ENCODE measurements around the gene CXCL1.

The CXCL1 gene

DNA sequence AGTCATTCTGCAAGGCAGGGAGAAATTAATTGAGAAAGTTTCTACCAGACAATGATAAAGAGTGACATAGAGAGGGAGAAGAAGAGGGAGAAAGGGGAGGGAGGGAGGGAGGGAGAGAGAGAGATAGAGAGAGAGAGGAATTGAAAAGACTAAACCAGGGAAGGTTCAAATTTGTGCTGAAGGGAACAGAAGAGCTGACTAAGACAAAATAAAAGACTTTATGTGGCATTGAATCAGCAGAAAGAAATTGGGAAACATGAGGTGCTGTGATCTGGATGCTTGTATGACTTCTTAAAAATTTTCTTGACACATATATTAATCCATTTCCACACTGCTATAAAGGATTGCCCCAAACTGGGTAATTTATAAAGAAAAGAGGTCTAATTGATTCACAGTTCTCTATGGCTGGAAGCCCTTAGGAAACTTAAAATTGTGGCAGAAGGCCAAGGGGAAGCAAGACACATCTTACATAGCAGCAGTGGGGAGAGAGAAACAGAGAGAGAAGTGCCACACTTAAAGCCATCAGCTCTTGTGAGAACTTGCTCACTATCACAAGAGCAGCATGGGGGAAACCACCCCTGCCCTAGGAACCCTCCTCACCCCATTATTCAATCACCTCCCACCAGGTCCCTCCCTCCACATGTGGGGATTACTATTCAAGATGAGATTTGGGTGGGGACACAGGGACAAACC, 46.2 kb upstream of the CXCL1 start:
- Histone ChIP-seq H3K4me1 (ENCODE audit: insufficient read depth, low read length) (peaks cover 6% of the 10 kb centered on the region), H3K4me2 (ENCODE audit: insufficient read depth, low read length) (no peak overlapping the region), H3K27me3 (ENCODE audit: insufficient read depth, low read length, poor library complexity) (no peaks in the 10 kb centered on the region), H3K9ac (ENCODE audit: low read depth, low read length) (no peak overlapping the region), H3K9me3 (ENCODE audit: insufficient read depth, low read length, severe bottlenecking) (peaks cover 7% of the 10 kb centered on the region), H3K4me3 (ENCODE audit: low read depth in 1 of 2, low read length in 2 of 2) (no peak overlapping the region), H3K36me3 (ENCODE audit: insufficient read depth, low read length) (no peaks in the 10 kb centered on the region), H2AFZ (ENCODE audit: low read depth, low read length) (no peak overlapping the region), H3K27ac (ENCODE audit: low read length) (no peak overlapping the region), H4K20me1 (ENCODE audit: insufficient read depth, low read length) (no peaks in the 10 kb centered on the region), H3K79me2 (ENCODE audit: insufficient read depth, low read length) (no peaks in the 10 kb centered on the region)
- no peak for DNase-seq
- no peak for TF ChIP-seq EZH2 (IDR thresholded peaks at IDR 0.05; ENCODE audit: borderline replicate concordance, low read depth, low read length, severe bottlenecking)
- TF ChIP-seq, protein P1, sequence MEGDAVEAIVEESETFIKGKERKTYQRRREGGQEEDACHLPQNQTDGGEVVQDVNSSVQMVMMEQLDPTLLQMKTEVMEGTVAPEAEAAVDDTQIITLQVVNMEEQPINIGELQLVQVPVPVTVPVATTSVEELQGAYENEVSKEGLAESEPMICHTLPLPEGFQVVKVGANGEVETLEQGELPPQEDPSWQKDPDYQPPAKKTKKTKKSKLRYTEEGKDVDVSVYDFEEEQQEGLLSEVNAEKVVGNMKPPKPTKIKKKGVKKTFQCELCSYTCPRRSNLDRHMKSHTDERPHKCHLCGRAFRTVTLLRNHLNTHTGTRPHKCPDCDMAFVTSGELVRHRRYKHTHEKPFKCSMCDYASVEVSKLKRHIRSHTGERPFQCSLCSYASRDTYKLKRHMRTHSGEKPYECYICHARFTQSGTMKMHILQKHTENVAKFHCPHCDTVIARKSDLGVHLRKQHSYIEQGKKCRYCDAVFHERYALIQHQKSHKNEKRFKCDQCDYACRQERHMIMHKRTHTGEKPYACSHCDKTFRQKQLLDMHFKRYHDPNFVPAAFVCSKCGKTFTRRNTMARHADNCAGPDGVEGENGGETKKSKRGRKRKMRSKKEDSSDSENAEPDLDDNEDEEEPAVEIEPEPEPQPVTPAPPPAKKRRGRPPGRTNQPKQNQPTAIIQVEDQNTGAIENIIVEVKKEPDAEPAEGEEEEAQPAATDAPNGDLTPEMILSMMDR (IDR thresholded peaks at IDR 0.05; ENCODE audit: borderline replicate concordance, extremely low read depth, low read length, poor library complexity, severe bottlenecking): no peak
- ATAC-seq (ENCODE audit: insufficient read depth, low read depth): no peak

DNA sequence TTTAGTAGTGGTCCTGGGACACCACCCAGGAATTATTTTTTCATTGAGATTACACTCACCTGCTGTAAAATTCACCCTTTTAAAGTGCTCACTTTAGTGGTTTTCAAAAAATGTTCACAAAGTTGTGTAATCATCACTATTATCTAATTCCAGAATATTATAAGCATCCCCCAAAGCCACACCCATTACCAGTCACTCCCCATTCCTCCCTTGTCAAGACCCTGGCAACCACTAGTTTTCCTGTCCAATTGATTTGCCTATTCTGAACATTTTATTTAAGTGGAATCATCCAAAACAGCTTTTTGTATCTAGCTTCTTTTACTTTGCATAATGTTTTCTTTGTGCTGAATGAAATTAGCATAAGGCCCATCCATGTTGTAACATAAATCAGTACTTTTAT, 45.4 kb upstream of the CXCL1 start:
- Histone ChIP-seq H3K36me3 (ENCODE audit: insufficient read depth, low read length) (no peaks in the 10 kb centered on the region), H3K4me2 (ENCODE audit: insufficient read depth, low read length) (no peak overlapping the region), H3K9me3 (ENCODE audit: insufficient read depth, low read length, severe bottlenecking) (peaks cover 7% of the 10 kb centered on the region), H3K9ac (ENCODE audit: low read depth, low read length) (no peak overlapping the region), H3K27me3 (ENCODE audit: insufficient read depth, low read length, poor library complexity) (no peaks in the 10 kb centered on the region), H3K4me3 (ENCODE audit: low read depth in 1 of 2, low read length in 2 of 2) (no peak overlapping the region), H3K4me1 (ENCODE audit: insufficient read depth, low read length) (no peaks in the 10 kb centered on the region), H2AFZ (ENCODE audit: low read depth, low read length) (no peak overlapping the region), H3K79me2 (ENCODE audit: insufficient read depth, low read length) (no peaks in the 10 kb centered on the region), H4K20me1 (ENCODE audit: insufficient read depth, low read length) (no peaks in the 10 kb centered on the region), H3K27ac (ENCODE audit: low read length) (no peak overlapping the region)
- DNase-seq (no peak), ATAC-seq (ENCODE audit: insufficient read depth, low read depth) (no peak)
- TF ChIP-seq EZH2 (IDR thresholded peaks at IDR 0.05; ENCODE audit: borderline replicate concordance, low read depth, low read length, severe bottlenecking): no peak
- TF ChIP-seq, protein P1 (IDR thresholded peaks at IDR 0.05; ENCODE audit: borderline replicate concordance, extremely low read depth, low read length, poor library complexity, severe bottlenecking): no peak

DNA sequence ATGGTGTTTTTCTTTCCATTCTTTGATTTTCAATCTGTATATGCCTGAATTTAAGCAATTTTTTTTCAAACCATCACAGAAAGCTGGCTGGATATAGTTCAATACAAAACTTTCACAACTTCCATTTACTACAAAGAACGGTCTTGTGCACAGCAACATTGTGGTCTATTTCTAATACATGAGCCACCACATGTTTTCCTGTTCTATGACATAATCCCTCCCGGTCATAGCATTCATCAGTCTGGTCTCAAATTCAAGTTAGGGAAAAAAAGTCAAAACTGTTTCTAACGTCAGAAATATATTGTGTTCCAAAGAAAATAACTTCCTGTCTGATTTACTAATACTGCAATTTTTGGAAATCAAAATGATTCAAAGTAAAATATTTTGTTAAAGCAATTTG, 40.2 kb upstream of the CXCL1 start:
- Histone ChIP-seq H2AFZ (ENCODE audit: low read depth, low read length) (no peak overlapping the region), H3K79me2 (ENCODE audit: insufficient read depth, low read length) (no peaks in the 10 kb centered on the region), H3K9me3 (ENCODE audit: insufficient read depth, low read length, severe bottlenecking) (peaks cover 7% of the 10 kb centered on the region), H3K4me1 (ENCODE audit: insufficient read depth, low read length) (peaks cover 14% of the 10 kb centered on the region), H3K27ac (ENCODE audit: low read length) (no peak overlapping the region), H3K4me2 (ENCODE audit: insufficient read depth, low read length) (no peak overlapping the region), H4K20me1 (ENCODE audit: insufficient read depth, low read length) (no peaks in the 10 kb centered on the region), H3K4me3 (ENCODE audit: low read depth in 1 of 2, low read length in 2 of 2) (no peak overlapping the region), H3K27me3 (ENCODE audit: insufficient read depth, low read length, poor library complexity) (no peaks in the 10 kb centered on the region), H3K9ac (ENCODE audit: low read depth, low read length) (no peak overlapping the region), H3K36me3 (ENCODE audit: insufficient read depth, low read length) (no peaks in the 10 kb centered on the region)
- DNase-seq: no peak
- TF ChIP-seq, protein P1 (IDR thresholded peaks at IDR 0.05; ENCODE audit: borderline replicate concordance, extremely low read depth, low read length, poor library complexity, severe bottlenecking): no peak
- no peak for TF ChIP-seq EZH2 (IDR thresholded peaks at IDR 0.05; ENCODE audit: borderline replicate concordance, low read depth, low read length, severe bottlenecking)
- ATAC-seq (ENCODE audit: insufficient read depth, low read depth): no peak
